ENCODE measurements around the gene NCOA3. TPM values are rescaled to one million over a fixed set of nuclear protein-coding genes. Genes with fewer than 3 reads are reported as not detected.
"Not testable (repeated sequence)": the region's sequence is repeated elsewhere in the genome, so short reads cannot be mapped to it uniquely, and the experiment has no call there.

Gene NCOA3
- total RNA-seq, 2 experiments from 2014 or later: 48.3 to 53.2 TPM

DNA sequence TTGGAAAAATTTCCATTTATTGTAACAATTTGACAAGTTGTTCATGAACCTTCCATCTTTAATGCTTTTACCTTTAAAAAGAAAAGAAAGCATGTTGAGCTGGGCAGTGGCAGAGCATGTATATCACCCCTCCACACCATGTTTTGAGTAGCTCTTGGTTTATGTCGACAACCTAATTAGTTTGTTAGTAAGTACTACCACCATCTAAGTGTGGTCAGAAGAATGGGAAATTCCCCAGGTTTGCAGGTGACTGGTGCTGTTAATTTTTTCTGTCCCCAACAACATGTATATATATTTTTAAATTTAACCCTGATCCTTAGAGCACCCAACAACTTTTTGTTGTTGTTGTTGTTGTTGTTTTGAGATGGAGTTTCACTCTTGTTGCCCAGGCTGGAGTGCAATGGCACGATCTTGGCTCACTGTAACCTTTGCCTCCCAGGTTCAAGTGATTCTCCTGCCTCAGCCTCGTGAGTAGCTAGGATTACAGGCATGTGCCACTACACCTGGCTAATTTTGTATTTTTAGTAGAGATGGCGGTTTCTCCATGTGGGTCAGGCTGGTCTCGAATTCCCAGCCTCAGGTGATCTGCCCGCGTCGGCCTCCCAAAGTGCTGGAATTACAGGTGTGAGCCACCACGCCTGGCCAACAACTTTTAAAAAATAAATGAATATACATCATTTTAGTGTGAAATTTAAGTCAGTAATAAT, 5.7 kb downstream of the NCOA3 start:
- CTCF ChIA-PET: interaction anchor here (0.6 to 1.5 kb wide), 2 partner anchors 20 to 288 kb away, joined by 3 to 5 read pairs; no protein-coding TSS in a partner anchor
- Mint-ChIP-seq H3K4me1 (ENCODE audit: low read depth) (peaks cover 72% of the 10 kb centered on the region), H3K27ac (peak overlapping the region; percentile 84), H3K36me3 (ENCODE audit: low read depth) (peaks cover 17% of the 10 kb centered on the region)
- not testable (repeated sequence) for DNase-seq; H3K4me3 Mint-ChIP-seq; H3K27me3 Mint-ChIP-seq (ENCODE audit: low read depth); H3K9me3 Mint-ChIP-seq
- intact Hi-C loops (cut with micrococcal nuclease): loop anchor here (5.0 to 10.0 kb wide), 2 partner anchors 55 to 1257 kb away; no protein-coding TSS in a partner anchor

DNA sequence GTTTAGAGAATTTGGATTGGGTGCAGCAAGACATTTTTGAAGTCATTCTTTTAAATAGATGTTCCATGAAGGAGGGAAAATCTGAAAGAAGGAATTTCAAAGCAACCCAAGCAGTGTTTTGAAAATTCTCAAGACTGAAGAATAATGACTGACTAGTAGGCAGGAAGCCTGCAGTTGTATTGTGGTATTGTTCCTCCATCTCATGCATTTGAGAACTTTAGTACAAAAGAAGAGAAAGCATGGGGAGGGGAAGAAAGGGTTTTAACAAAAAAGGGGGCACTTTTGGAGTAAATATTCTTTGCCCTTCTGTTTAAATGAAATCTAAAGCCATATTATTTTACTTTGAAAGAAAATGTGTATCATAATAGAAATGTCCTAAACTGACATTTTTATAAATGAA, 6.6 kb downstream of the NCOA3 start:
- H3K4me3 Mint-ChIP-seq: peak overlapping the region; percentile 39
- H3K36me3 Mint-ChIP-seq (ENCODE audit: low read depth): peaks cover 20% of the 10 kb centered on the region
- intact Hi-C loops (cut with micrococcal nuclease): loop anchor here (1.0 to 10.0 kb wide), 4 partner anchors 8 to 1257 kb away; no protein-coding TSS in a partner anchor
- peak overlapping the region; percentile 84 for H3K27ac Mint-ChIP-seq
- H3K27me3 Mint-ChIP-seq (ENCODE audit: low read depth): no peaks in the 10 kb centered on the region
- CTCF ChIA-PET: interaction anchor here (0.5 to 1.5 kb wide), 4 partner anchors 20 to 113 kb away, joined by 3 to 5 read pairs (median 3); no protein-coding TSS in a partner anchor
- no peak for DNase-seq
- no peaks in the 10 kb centered on the region for H3K9me3 Mint-ChIP-seq
- peaks cover 77% of the 10 kb centered on the region for H3K4me1 Mint-ChIP-seq (ENCODE audit: low read depth)

DNA sequence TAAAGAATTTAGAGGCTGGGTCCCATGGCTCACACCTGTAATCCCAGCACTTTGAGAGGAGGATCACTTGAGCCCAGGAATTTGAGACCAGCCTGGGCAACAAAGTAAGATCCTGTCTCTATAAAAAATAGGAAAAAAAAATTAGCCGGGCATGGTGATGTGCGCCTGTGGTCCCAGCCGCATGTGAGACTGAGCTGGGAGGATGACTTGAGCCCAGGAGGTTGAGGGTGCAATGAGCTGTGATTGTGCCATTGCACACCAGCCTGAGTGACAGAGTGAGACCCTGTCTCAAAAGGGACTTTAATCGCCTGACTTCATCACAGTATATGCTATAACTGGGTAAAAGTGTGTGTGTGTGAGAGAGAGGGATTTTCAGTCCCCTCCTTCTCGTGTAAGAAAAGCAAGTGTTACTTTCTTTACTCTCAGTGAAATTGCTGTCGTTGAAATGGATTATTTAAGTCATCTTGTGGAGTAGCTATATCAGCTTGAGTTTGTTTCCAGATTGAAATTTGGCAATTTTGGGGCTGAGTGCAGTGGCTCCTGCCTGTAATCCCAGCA, 7.5 kb downstream of the NCOA3 start:
- Mint-ChIP-seq H3K36me3 (ENCODE audit: low read depth) (peaks cover 20% of the 10 kb centered on the region), H3K4me3 (peak overlapping the region; percentile 54)
- intact Hi-C loops (cut with micrococcal nuclease): loop anchor here (1.0 to 10.0 kb wide), 4 partner anchors 8 to 1256 kb away; partner anchors contain the start of gene NCOA3

DNA sequence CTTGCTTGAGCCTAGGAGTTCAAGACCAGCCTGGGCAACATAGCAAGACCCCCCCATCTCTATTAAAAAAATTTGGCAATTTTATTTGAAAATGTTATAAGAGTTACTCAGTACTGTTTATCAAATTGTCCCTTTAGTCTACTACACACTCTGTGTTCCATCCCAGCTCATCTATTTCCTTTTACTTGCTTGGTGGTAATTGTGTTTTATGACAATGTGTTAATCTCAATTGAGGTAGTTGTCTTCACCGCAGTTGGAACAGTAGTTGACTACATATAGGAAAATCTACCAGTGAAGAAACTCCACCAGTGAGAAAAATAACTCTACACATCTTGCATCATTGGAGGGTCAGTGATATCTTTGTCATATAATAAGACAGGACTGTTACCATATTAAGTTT, 8.0 kb downstream of the NCOA3 start:
- no peak for DNase-seq
- intact Hi-C loops (cut with micrococcal nuclease): loop anchor here (1.0 to 10.0 kb wide), 4 partner anchors 8 to 1255 kb away; partner anchors contain the start of gene NCOA3
- CTCF ChIA-PET: interaction anchor here (1.1 to 1.2 kb wide), 3 partner anchors 20 to 126 kb away, joined by 3 to 5 read pairs (median 4); no protein-coding TSS in a partner anchor
- Mint-ChIP-seq H3K9me3 (no peaks in the 10 kb centered on the region), H3K27me3 (ENCODE audit: low read depth) (no peaks in the 10 kb centered on the region), H3K36me3 (ENCODE audit: low read depth) (peaks cover 19% of the 10 kb centered on the region), H3K27ac (peak overlapping the region; percentile 84), H3K4me3 (no peak overlapping the region), H3K4me1 (ENCODE audit: low read depth) (peaks cover 74% of the 10 kb centered on the region)

More for the DNA sequence above, 7.5 kb downstream of the NCOA3 start:
- H3K9me3 Mint-ChIP-seq: no peaks in the 10 kb centered on the region
- H3K27ac Mint-ChIP-seq: peak overlapping the region; percentile 84
- CTCF ChIA-PET: interaction anchor here (0.6 to 1.5 kb wide), 7 partner anchors 19 to 125 kb away, joined by 3 to 5 read pairs (median 4); no protein-coding TSS in a partner anchor
- H3K4me1 Mint-ChIP-seq (ENCODE audit: low read depth): peaks cover 74% of the 10 kb centered on the region
- no peaks in the 10 kb centered on the region for H3K27me3 Mint-ChIP-seq (ENCODE audit: low read depth)
- DNase-seq: no peak

DNA sequence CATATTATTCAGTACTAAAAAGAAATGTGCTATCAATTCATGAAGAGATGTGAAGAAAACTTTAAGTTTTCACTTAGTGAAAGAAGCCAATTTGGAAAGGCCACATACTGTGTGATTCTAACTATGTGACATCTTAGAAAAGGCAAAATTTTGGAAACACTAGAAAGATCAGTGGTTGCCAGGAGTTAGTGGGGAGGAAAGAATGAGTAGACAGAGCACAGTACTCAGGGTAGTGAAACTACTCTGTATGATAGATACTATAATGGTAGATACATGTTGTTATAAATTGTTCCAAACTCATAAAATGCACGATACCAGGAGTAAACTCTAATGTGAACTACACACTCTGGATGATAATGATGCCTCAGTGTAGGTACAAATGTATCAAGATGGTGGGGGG, 14.2 kb downstream of the NCOA3 start:
- intact Hi-C loops (cut with micrococcal nuclease): loop anchor here (1.0 kb wide), 3 partner anchors 8 to 94 kb away; no protein-coding TSS in a partner anchor
- Mint-ChIP-seq H3K4me1 (ENCODE audit: low read depth) (peaks cover 64% of the 10 kb centered on the region), H3K36me3 (ENCODE audit: low read depth) (peaks cover 35% of the 10 kb centered on the region), H3K9me3 (peaks cover 11% of the 10 kb centered on the region), H3K27me3 (ENCODE audit: low read depth) (no peaks in the 10 kb centered on the region), H3K4me3 (no peak overlapping the region), H3K27ac (peak overlapping the region; percentile 76)
- no peak for DNase-seq
- CTCF ChIA-PET: interaction anchor here (0.6 to 1.1 kb wide), 2 partner anchors 22 to 118 kb away, joined by 3 read pairs; no protein-coding TSS in a partner anchor

DNA sequence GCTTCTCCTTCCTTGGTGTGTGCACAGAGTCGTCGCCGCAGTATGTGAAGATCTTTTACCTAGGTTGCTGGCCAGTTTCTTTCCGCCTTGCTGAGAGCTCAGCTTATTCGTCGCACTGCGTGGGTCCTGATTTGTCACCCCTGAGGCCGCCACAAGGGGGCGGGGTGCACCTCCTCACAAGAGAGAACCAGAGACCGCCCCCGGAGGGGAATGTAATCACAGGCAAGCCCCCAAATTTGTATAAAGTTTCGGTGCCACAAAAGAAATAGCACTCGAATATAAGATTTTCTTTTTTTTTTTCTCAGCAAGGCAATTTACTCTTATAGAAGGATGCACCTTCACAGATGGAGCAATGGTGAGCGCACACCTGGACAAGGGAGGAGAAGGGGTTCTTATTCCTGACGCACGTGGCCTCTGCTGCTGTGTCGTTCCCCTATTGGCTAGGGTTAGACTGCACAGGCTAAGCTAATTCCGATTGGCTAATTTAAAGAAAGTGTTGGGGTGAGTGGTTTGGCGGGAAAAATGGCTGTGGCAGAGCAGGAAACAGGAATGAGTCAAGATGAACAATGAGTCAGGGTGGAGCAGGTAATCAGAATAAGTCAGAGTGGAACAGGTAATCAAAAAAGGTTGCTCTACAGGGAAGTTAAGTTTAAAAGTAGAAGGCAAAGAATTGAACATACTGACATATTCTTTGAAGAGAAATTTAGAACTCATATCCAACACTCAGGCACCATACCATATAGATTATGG, 19.5 kb downstream of the NCOA3 start:
- CTCF ChIA-PET: interaction anchor here (0.7 kb wide), 1 partner anchor 87 kb away, joined by 3 read pairs; no protein-coding TSS in a partner anchor
- Mint-ChIP-seq H3K4me1 (ENCODE audit: low read depth) (peaks cover 49% of the 10 kb centered on the region), H3K27me3 (ENCODE audit: low read depth) (no peaks in the 10 kb centered on the region), H3K36me3 (ENCODE audit: low read depth) (peaks cover 51% of the 10 kb centered on the region), H3K4me3 (no peak overlapping the region), H3K27ac (peak overlapping the region; percentile 46), H3K9me3 (peaks cover 21% of the 10 kb centered on the region)
- peak; percentile 37 for DNase-seq
- intact Hi-C loops (cut with micrococcal nuclease): no loop called here

DNA sequence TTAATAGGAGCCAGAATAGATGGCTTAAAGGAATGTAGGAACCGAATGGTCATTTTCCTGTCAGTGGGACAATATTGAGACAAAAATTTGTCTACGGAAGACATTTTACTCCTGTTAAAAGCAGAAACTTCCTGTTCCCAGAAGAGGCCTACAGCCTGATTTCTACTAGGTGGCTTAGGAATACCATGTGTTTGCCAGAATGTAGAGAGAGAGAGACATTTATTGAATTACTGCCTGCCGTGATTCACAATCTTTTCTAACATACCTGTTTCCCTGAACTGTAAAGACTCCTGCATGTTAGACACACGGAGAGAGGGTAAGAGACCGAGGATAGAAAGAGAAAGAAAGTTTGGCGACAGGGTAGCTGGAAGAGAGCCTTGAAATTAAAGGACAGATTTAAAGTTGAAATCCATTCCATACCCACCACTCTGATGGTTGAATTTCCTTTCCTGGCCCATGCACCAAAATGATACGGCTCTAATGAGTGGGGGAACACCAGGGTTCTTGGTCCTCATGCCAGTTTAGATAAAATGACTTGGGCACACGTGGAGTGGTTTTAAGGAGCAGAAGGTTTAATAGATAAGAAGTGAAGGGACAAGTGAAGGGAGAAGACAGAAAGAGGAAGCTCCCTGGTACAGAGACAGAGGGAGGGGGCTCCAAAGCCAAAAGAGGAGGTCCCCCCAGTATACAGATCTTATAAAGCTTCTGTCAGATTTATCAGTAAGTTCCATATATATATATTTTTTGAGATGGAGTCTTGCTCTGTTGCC, 22.5 kb downstream of the NCOA3 start:
- H3K4me1 Mint-ChIP-seq (ENCODE audit: low read depth): peaks cover 41% of the 10 kb centered on the region
- DNase-seq: no peak
- peak overlapping the region; percentile 12 for H3K4me3 Mint-ChIP-seq
- intact Hi-C loops (cut with micrococcal nuclease): no loop called here
- H3K27me3 Mint-ChIP-seq (ENCODE audit: low read depth): no peaks in the 10 kb centered on the region
- peaks cover 29% of the 10 kb centered on the region for H3K9me3 Mint-ChIP-seq
- peak overlapping the region; percentile 50 for H3K27ac Mint-ChIP-seq
- H3K36me3 Mint-ChIP-seq (ENCODE audit: low read depth): peaks cover 48% of the 10 kb centered on the region
- CTCF ChIA-PET: no interaction called here

DNA sequence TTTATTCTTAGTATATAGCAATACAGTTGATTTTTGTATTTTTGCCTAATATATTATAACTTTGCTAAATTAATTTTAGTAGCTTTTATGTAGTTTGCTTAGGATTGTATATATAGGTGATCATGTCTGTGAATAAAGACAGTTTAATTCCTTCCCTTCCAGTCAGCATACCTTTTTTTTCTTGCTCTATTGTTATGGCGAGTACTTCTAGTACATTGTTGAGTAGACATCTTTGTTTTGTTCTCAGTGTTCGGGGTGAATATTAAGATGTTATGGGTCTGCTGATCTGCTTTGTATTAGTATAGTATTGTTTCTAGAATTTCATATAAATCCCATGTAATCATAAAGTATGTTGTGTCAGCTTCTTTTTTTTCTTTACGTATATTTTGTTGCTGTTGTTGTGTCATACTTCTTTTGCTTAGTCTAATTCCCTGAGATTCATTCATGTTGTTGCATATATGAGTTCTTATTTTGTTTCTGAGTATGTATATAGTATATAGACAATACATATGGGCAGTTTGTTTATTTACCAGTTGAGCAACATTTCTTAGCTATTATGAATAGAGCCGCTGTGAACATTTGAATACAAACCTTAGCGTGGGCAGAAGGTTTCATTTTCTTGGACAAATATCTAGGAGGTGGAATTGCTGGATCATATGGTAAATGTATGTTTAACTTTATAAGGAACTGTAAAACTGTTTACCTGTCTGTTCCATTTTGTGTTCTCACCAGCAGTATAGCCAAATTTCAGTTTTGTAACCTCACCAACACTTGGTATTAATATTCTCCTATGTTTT, 25.5 kb downstream of the NCOA3 start:
- Mint-ChIP-seq H3K27ac (no peak overlapping the region), H3K36me3 (ENCODE audit: low read depth) (peaks cover 37% of the 10 kb centered on the region), H3K9me3 (peaks cover 11% of the 10 kb centered on the region), H3K4me1 (ENCODE audit: low read depth) (peaks cover 35% of the 10 kb centered on the region), H3K4me3 (no peak overlapping the region), H3K27me3 (ENCODE audit: low read depth) (no peaks in the 10 kb centered on the region)
- no peak for DNase-seq
- intact Hi-C loops (cut with micrococcal nuclease): no loop called here
- CTCF ChIA-PET: interaction anchor here (1.0 to 1.6 kb wide), 2 partner anchors 11 to 41 kb away, joined by 3 read pairs; no protein-coding TSS in a partner anchor

DNA sequence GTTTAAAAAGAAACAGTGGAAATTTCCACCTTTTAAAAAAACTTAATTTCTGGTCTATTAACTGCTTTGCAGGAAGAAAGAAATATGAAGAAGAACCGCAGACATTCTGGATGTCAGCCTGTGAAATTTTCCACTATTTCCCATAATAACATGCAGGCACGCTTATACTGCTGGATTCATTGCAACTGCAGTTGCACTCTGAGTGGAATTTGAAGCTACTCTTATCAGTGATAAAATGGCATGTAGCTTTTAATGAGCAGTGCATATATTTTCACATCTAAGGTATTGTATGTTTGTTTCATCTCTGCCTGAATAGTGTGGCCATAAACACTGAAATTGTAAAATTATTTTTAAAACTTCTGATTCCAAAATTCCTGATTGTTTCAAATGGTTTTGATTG, 28.2 kb downstream of the NCOA3 start:
- DNase-seq: no peak
- Mint-ChIP-seq H3K27ac (peak overlapping the region; percentile 46), H3K27me3 (ENCODE audit: low read depth) (no peaks in the 10 kb centered on the region), H3K9me3 (peaks cover 8% of the 10 kb centered on the region), H3K36me3 (ENCODE audit: low read depth) (peaks cover 29% of the 10 kb centered on the region), H3K4me1 (ENCODE audit: low read depth) (peaks cover 36% of the 10 kb centered on the region), H3K4me3 (no peak overlapping the region)
- CTCF ChIA-PET: interaction anchor here (0.6 to 0.9 kb wide), 3 partner anchors 8 to 28 kb away, joined by 3 to 4 read pairs (median 4); partner anchors contain the start of gene NCOA3
- intact Hi-C loops (cut with micrococcal nuclease): no loop called here

DNA sequence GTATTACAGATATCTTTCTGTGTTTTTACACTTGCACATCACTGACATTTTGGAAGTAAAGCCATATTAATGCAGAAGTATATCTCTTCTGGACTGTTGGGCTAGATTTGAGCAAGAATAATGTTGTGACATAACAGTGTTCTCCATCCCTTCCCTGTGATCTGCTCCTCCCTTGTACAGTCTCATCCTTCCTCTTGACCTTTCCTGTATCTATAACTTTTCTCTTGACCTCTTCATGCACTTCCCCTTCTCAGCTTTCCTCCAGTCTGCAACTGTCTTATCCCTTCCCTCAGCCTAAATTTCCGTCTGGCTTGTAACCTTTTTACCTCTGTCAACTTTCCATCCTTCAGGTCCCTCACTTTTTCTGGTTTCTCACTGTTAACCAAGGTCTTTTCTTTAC, 29.8 kb downstream of the NCOA3 start:
- peak overlapping the region; percentile 25 for H3K27ac Mint-ChIP-seq

DNA sequence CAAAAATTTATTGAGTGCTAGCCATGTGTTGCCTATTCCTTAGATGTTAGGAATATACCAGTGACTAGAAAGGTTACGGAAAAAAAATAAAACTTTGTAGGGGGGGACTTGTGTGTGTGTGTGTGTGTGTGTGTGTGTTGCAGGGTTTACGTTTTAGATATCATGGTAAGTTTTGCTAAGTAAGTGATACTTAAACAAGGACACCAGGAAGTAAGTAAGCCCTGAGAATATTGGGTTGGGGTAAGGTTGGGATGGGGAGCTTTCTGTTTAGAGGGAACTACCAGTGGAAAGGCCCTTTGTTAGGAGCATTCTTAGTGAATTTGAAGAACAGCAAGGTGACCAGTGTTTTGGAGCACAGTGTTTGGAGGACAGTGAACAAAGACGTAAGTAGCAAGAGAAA, 30.3 kb downstream of the NCOA3 start:
- no peak overlapping the region for H3K4me3 Mint-ChIP-seq
- peaks cover 39% of the 10 kb centered on the region for H3K4me1 Mint-ChIP-seq (ENCODE audit: low read depth)
- no peak for DNase-seq
- peaks cover 4% of the 10 kb centered on the region for H3K9me3 Mint-ChIP-seq
- intact Hi-C loops (cut with micrococcal nuclease): no loop called here
- H3K36me3 Mint-ChIP-seq (ENCODE audit: low read depth): peaks cover 28% of the 10 kb centered on the region
- H3K27ac Mint-ChIP-seq: no peak overlapping the region
- H3K27me3 Mint-ChIP-seq (ENCODE audit: low read depth): no peaks in the 10 kb centered on the region
- CTCF ChIA-PET: interaction anchor here (1.0 kb wide), 1 partner anchor 8 kb away, joined by 3 read pairs; no protein-coding TSS in a partner anchor

More for the DNA sequence above, 29.8 kb downstream of the NCOA3 start:
- H3K9me3 Mint-ChIP-seq: peaks cover 6% of the 10 kb centered on the region
- DNase-seq: no peak
- intact Hi-C loops (cut with micrococcal nuclease): no loop called here
- no peak overlapping the region for H3K4me3 Mint-ChIP-seq
- H3K27me3 Mint-ChIP-seq (ENCODE audit: low read depth): no peaks in the 10 kb centered on the region
- CTCF ChIA-PET: interaction anchor here (1.0 kb wide), 1 partner anchor 8 kb away, joined by 3 read pairs; no protein-coding TSS in a partner anchor
- peaks cover 30% of the 10 kb centered on the region for H3K36me3 Mint-ChIP-seq (ENCODE audit: low read depth)
- H3K4me1 Mint-ChIP-seq (ENCODE audit: low read depth): peaks cover 38% of the 10 kb centered on the region

Data from activated naive CD4-positive, alpha-beta T cell treated with anti-CD3 and anti-CD28 coated beads for 36 hours (primary cell).